Natural killer cell treated with Interleukin-12 subunit alpha and Interleukin-12 subunit beta and Interleukin-15 and Interleukin-18, amount 100 ng/mL, for 72 hours (primary cell): ENCODE results near the gene HOXD8. TPM values are rescaled to one million over a fixed set of nuclear protein-coding genes. Genes with fewer than 3 reads are reported as not detected.

Experiments
- ATAC-seq, 2 donors: fragments of 150-1000 bp; cut with Tn5 transposase in 1 of 2; sonication (Bioruptor Pico), chemical (Tn5 transposase) in 1 of 2; 2 replicates each; pipeline ENCODE4 v1.10.0; 2021
- DNase-seq: peaks from one replicate; pipeline ENCODE4 v3.0.0; 2022; ENCODE audit warnings: low spot score
- H3K27ac Mint-ChIP-seq, 2 donors: 1 replicate in 1 of 2; 2 replicates in 1 of 2; pipeline ENCODE4 v1.8.0; 2022; ENCODE audit warnings: mixed read lengths in 2 of 2, mild to moderate bottlenecking in 1 of 2, moderate library complexity in 1 of 2
- H3K27me3 Mint-ChIP-seq, 2 donors: 1 replicate in 1 of 2; 2 replicates in 1 of 2; pipeline ENCODE4 v1.8.0; 2022; ENCODE audit warnings: mixed read lengths in 2 of 2
- H3K36me3 Mint-ChIP-seq: one replicate; pipeline ENCODE4 v1.8.0; 2022; ENCODE audit warnings: mixed read lengths
- H3K4me1 Mint-ChIP-seq, 2 donors: 1 replicate in 1 of 2; 2 replicates in 1 of 2; pipeline ENCODE4 v1.8.0; 2022; ENCODE audit warnings: low read depth in 2 of 2, mixed read lengths in 2 of 2, mild to moderate bottlenecking in 1 of 2
- H3K4me3 Mint-ChIP-seq: one replicate; pipeline ENCODE4 v1.8.0; 2022; ENCODE audit warnings: mixed read lengths
- H3K9me3 Mint-ChIP-seq: 2 replicates; pipeline ENCODE4 v1.8.0; 2022; ENCODE audit warnings: mixed read lengths
- total RNA-seq, 2 donors: library from RNA; stranded (reverse); gene quantifications; one replicate each; pipeline ENCODE4 v1.2.3, GENCODE V29; 2022

The HOXD8 gene
- total RNA-seq, 2 donors from 2014 or later: not detected

DNA sequence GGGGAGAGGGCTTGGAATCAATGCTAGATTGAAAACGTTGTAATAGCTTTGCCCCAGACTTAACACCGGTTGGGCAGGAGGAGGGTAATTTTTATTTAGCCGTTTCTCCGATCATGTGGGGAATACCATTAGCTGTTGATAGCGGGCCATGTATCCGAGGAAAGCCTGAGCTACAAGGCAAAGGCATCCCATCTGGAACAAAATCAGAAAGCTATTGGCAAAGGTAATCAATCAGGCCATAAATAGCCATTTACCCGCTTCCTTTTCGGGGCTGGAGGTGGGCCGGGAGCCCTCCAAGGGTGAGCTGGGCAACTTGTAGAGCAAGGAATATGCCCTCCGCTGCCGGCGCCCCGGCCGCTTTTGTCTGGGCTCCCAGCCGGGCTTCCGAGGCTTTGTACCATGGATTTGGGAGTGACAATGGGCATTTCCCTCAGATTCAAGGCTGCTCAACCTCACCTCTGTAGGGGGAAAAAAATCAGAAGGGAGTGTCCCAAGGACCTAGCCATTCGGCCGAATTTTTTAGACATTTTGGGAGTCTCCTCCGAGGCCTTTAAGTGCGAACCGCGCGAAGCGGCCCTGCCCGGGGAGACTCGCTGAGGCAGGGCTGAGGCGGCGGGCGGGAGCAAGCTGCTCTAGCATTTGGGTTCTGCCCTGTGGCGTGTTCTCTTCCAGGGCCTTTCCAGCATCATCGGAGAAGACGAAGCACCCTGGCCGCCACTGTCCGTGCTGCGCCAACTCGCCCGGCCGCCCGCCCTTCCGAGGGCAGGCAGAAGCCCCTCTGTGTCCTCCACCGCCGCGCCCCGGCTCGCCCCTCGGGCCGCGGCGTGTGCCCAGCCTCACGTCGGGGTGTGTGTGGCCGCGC is 8.1 kb upstream of the HOXD8 start:
- Mint-ChIP-seq H3K4me3 (no peak overlapping the region), H3K27ac (no peak overlapping the region), H3K4me1 (peaks cover 9 to 13% of the 10 kb centered on the region in 2 donors), H3K36me3 (peaks cover 13% of the 10 kb centered on the region), H3K27me3 (peaks cover 67 to 76% of the 10 kb centered on the region in 2 donors), H3K9me3 (peaks cover 3% of the 10 kb centered on the region)
- DNase-seq (no peak), ATAC-seq (no peak)

DNA sequence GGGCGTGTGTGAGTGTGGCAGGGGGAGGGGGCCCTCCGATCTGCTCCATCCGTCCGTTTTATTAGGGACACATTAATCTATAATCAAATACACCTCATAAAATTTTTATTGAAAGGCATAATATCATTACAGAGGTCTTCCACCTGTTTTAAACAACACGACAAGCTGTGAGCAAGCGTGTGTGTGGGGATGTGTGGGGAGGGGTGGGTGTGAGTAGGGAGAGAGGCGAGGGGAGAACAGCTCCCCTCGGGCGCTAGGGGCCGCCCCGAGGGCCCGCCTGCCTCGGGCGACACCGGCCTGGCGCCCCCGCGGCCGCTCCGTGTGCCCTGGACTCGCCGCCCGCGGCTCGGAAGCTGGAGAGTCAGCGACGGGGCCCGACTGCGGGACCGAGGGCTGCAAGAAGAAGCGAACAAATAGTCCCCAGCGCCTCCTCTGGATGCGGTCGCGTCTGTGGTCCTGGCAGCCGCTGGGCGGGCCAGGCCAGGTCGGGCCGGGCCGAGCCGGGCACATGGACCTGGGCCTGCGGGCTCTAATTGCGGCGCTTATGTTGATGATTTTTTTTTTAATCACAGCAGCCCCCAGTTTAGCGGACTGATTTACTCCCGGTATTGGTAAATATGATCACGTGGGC is 7.3 kb upstream of the HOXD8 start:
- Mint-ChIP-seq H3K9me3 (peaks cover 3% of the 10 kb centered on the region), H3K4me1 (peaks cover 9 to 13% of the 10 kb centered on the region in 2 donors), H3K27me3 (peaks cover 65 to 75% of the 10 kb centered on the region in 2 donors), H3K36me3 (peaks cover 7% of the 10 kb centered on the region), H3K4me3 (no peak overlapping the region), H3K27ac (no peak overlapping the region)
- DNase-seq (no peak), ATAC-seq (peak in 1 of 2 donors; percentile 14)

DNA sequence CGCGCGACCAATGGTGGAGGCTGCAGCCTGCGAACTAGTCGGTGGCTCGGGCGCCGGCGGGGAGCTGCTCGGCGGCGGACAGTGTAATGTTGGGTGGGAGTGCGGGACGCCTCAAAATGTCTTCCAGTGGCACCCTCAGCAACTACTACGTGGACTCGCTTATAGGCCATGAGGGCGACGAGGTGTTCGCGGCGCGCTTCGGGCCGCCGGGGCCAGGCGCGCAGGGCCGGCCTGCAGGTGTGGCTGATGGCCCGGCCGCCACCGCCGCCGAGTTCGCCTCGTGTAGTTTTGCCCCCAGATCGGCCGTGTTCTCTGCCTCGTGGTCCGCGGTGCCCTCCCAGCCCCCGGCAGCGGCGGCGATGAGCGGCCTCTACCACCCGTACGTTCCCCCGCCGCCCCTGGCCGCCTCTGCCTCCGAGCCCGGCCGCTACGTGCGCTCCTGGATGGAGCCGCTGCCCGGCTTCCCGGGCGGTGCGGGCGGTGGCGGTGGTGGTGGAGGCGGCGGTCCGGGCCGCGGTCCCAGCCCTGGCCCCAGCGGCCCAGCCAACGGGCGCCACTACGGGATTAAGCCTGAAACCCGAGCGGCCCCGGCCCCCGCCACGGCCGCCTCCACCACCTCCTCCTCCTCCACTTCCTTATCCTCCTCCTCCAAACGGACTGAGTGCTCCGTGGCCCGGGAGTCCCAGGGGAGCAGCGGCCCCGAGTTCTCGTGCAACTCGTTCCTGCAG is 6.7 kb upstream of the HOXD8 start, which contains the start of gene HOXD9:
TSS of gene HOXD9 (plus strand) at position 37 of the 728 bp plus-strand sequence. CDS start at position 87, 50 bp downstream.
- no peak within 1 kb of the TSS for H3K27ac Mint-ChIP-seq
- DNase-seq: no peak
- peaks cover 3% of the 10 kb centered on the region for H3K9me3 Mint-ChIP-seq
- H3K4me1 Mint-ChIP-seq: peaks cover 9 to 13% of the 10 kb centered on the region in 2 donors
- H3K27me3 Mint-ChIP-seq: peaks cover 66 to 75% of the 10 kb centered on the region in 2 donors
- peak; percentile 47 to 71 for ATAC-seq
- no peak within 1 kb of the TSS for H3K4me3 Mint-ChIP-seq
- H3K36me3 Mint-ChIP-seq: peaks cover 7% of the 10 kb centered on the region

DNA sequence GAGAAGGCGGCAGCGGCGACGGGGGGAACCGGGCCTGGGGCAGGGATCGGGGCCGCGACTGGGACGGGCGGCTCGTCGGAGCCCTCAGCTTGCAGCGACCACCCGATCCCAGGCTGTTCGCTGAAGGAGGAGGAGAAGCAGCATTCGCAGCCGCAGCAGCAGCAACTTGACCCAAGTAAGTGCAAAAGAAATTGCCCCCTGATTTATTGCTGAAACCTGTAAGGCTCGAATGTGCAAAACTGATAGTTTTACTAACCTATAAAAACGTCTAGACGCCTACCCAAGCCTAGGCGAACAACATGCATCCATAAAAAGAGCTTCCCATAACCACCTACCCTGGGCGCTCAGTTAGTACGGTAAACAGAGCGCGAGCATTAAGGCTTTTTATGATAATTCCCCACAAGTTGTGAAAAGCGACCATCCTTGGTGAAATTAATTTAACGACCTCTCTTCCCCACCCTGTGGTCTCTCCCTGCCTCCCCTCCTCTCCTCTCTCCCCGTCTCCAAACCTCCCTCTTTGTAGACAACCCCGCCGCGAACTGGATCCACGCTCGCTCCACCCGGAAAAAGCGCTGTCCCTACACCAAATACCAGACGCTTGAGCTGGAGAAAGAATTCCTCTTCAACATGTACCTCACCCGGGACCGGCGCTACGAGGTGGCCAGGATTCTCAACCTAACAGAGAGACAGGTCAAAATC is 5.9 kb upstream of the HOXD8 start:
- Mint-ChIP-seq H3K27ac (no peak overlapping the region), H3K9me3 (peaks cover 3% of the 10 kb centered on the region), H3K4me1 (peaks cover 11 to 15% of the 10 kb centered on the region in 2 donors), H3K36me3 (peaks cover 12% of the 10 kb centered on the region), H3K4me3 (no peak overlapping the region), H3K27me3 (peaks cover 66 to 75% of the 10 kb centered on the region in 2 donors)
- ATAC-seq: no peak
- DNase-seq: no peak

DNA sequence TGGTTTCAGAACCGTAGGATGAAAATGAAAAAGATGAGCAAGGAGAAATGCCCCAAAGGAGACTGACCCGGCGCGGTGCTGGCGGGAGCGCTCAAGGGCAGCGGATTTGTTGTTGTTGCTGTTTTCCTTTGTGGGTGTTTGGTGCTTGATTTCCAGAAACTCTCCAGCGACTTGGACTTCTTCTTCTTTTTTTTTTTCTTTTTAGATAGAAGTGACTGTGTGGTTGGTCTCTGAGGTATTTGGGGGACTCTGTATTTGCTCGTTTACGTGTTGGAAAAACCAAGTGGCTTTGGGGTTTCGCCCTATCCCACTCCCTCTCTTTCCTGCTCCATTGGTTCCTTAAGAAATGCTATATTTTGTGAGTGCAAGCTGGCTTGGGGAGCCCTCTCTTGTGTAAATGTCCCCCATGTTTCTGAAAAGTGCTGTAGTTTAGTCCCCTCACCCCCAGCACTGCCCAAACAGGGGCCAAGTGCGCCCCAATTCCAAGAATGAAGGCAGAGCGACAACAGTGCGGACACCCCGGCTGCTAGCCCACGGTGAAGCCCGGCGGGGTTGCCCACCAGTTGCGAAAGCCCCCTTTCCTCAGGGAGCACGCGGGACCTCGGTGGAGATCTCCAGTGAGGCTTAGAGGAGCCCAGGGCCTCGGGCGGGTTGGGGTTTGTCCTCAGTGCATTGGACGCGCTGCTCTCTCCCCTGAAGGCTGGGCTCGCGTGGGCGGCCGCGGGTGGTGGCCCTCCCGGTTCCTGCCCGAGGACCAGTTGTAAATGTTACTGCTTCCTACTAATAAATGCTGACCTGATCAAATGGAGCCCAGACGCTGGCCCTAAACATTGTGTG is 5.2 kb upstream of the HOXD8 start:
- peaks cover 7 to 15% of the 10 kb centered on the region in 2 donors for H3K4me1 Mint-ChIP-seq
- peaks cover 7% of the 10 kb centered on the region for H3K36me3 Mint-ChIP-seq
- H3K9me3 Mint-ChIP-seq: no peaks in the 10 kb centered on the region
- no peak overlapping the region for H3K4me3 Mint-ChIP-seq
- DNase-seq (no peak), ATAC-seq (no peak)
- peaks cover 62 to 74% of the 10 kb centered on the region in 2 donors for H3K27me3 Mint-ChIP-seq
- no peak overlapping the region for H3K27ac Mint-ChIP-seq

DNA sequence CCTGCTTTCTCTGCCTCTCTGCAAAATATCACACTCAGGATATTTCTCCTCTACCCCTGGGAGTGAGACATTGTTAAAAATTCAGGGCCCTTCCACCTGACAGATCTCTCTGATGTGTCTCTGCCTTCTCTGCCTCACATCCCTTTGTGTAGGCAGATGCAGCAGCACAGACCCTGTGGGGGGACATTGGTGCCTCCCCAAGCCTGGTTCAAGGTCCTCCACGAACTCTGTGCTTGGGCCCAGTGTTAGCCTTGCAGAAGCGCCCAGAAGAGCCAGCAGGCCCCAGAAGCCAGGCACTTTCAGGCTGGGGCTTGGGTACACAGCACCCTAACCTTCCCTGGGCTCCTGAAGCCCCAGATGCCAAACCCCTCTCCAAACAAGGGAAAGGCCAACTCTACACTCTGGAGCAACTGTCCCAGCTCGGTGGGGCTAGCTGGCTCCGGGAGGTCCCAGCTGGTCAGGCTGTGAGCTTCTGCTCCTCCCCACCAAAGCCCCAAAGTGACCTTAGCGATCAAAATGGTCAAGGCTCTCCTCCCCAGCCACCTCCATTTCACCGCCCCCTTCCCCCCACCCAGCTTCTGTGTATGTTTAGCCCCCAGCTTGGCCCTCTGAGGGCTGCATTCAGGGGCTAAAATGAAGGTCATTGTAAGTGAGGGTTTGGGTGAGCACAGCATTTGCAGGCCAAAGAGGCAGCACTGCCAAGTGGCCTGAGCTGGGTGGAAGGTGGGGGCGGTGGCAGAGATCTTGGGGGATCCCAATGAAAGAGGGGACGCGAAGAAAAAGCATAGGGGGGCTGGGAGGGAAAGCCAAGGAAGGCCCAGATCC is 4.3 kb upstream of the HOXD8 start:
- peaks cover 54 to 66% of the 10 kb centered on the region in 2 donors for H3K27me3 Mint-ChIP-seq
- DNase-seq: no peak
- peaks cover 7 to 15% of the 10 kb centered on the region in 2 donors for H3K4me1 Mint-ChIP-seq
- peaks cover 7% of the 10 kb centered on the region for H3K36me3 Mint-ChIP-seq
- peak in 1 of 2 donors; percentile 28 for ATAC-seq
- H3K27ac Mint-ChIP-seq: no peak overlapping the region
- no peaks in the 10 kb centered on the region for H3K9me3 Mint-ChIP-seq
- no peak overlapping the region for H3K4me3 Mint-ChIP-seq

DNA sequence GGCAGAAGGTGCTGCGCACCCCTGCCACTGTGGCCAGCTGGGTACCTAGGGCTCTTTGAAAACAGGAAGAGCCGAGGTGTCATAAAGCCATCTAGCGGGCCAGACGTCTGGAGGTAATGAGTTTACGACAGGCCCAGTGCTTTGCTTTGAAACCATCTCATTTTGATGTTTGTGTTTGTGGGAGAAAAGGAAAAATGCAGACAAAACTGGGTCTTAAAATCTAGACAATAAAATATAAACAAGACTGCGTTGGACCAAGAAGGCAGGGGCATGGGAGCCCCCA is 3.8 kb upstream of the HOXD8 start:
- no peaks in the 10 kb centered on the region for H3K9me3 Mint-ChIP-seq
- no peak for ATAC-seq
- no peak for DNase-seq
- no peak overlapping the region for H3K4me3 Mint-ChIP-seq
- H3K27me3 Mint-ChIP-seq: peaks cover 52 to 62% of the 10 kb centered on the region in 2 donors
- peaks cover 7% of the 10 kb centered on the region for H3K36me3 Mint-ChIP-seq
- peaks cover 8 to 17% of the 10 kb centered on the region in 2 donors for H3K4me1 Mint-ChIP-seq
- no peak overlapping the region for H3K27ac Mint-ChIP-seq

DNA sequence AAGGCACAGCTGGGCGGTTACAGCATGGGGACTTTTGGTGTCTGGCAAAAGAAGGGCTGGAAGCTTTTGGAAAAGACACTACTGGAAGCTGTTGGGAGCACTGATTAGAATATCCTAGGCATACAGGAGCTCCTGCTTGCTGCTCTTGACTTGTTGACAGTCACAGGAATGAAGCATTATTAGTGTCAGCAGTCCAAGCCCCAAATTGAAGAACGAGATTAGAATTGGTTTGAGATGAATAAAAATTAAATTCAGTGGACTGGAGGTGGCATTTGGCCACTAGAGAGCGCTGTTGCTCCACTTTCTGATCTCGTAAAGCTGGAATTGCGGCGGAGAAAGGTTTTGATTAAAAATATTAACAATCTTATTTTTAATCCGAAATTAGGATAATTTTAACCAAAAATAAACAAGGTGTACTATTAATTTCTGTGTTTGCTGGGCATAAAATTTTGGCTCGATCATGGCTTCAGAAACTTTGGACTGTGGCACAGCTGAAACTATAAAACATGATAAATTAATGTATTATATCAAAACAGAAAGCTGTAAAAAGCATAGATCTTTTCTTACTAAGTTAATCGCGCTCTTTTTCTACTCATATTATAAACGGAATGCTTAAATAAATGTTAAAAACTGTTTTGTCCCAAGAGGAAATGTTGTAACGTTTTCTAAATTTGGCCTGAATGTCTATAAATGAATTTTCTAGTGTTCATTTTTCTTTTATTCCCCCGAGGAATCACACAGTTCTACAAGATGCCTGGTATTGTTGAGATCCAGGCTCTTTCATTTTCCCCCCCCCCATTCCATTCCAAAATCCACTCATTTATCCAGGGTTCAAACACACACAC is 2.4 kb upstream of the HOXD8 start:
- Mint-ChIP-seq H3K4me1 (peaks cover 15 to 25% of the 10 kb centered on the region in 2 donors), H3K9me3 (no peaks in the 10 kb centered on the region), H3K4me3 (no peak overlapping the region), H3K27ac (no peak overlapping the region), H3K27me3 (peaks cover 59 to 71% of the 10 kb centered on the region in 2 donors), H3K36me3 (peaks cover 7% of the 10 kb centered on the region)
- DNase-seq (no peak), ATAC-seq (no peak)

DNA sequence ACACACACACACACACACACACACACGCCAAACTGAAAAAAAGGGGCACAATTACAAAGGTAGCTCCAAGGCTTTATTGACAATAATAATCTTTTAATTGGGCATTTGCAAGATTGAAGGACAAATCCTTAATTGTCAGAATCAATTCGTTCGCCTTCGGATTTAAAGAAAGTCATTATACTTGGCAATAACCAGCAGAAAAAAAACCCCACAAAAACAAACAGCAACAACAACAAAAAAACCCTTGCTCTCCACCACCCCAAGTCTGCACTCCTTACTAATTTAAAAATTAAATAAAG is 1.8 kb upstream of the HOXD8 start:
- Mint-ChIP-seq H3K36me3 (peaks cover 12% of the 10 kb centered on the region), H3K27ac (peak overlapping the region in 1 of 2 donors; percentile 38), H3K4me3 (no peak overlapping the region), H3K9me3 (no peaks in the 10 kb centered on the region), H3K4me1 (peaks cover 19 to 29% of the 10 kb centered on the region in 2 donors), H3K27me3 (peaks cover 60 to 77% of the 10 kb centered on the region in 2 donors)
- DNase-seq (no peak), ATAC-seq (no peak)

DNA sequence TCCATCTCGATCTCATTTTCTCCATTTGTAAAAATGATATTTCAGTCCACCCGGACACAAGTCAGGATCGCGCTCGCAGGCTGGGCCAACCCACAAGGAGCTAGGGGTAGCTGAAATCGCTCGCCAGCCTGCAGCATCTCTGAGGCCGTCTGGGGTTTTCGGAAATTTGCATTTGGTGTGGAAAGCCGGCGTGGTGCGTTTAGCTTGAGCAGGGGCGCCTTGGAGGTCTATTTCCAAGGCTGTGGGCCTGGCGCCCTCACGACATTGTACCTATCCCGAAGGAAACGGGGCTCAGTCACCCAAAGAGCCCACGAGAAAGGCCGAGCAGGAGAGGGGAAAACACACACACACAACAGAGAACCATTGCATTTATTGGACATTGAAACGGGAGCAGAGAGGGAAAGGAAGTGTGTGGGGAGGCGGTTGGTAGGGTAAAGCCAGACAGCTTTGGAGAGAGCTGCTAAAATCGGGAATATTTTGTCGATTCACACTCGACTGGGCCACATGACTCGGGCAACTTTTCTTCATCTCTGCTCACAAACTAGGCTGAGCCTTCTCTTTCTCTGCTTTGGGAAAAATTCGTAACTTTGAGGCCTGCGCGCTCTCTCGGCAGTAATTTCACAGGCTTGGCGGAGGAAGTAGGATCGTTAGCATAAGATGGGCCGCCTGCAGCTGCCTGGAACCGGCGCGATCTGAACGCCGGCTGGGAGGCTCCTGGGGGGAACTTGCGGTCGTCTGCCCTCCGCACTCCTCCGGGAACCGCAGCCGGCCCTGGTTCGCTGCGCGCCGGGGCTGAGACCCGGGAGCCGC is 1.1 kb upstream of the HOXD8 start:
- no peak for DNase-seq
- ATAC-seq: no peak
- Mint-ChIP-seq H3K4me1 (peaks cover 19 to 31% of the 10 kb centered on the region in 2 donors), H3K9me3 (no peaks in the 10 kb centered on the region), H3K27ac (peak overlapping the region in 1 of 2 donors; percentile 38), H3K27me3 (peaks cover 63 to 83% of the 10 kb centered on the region in 2 donors), H3K36me3 (peaks cover 12% of the 10 kb centered on the region), H3K4me3 (peak overlapping the region; percentile 51)

DNA sequence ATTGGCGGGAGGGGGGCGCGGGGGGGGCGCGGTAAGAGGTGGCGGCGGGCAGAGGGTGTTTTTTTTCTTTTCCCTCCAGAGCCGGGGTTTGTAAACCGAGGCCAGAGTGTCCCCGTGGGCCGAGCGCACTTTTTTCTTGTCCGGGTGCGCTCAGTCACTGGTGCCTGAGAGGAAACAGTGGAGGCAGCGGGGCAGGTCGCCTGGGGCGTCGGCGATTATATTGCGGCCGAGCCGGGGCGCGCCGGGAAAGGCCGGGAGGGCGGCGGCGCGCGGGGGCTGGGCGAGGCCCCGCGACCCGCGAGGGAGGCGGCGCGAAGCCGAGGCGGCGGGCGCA is 275 bp downstream of the HOXD8 start:
- Mint-ChIP-seq H3K4me1 (peaks cover 19 to 27% of the 10 kb centered on the region in 2 donors), H3K27me3 (peaks cover 61 to 83% of the 10 kb centered on the region in 2 donors), H3K36me3 (peaks cover 18% of the 10 kb centered on the region), H3K4me3 (no peak overlapping the region), H3K27ac (no peak overlapping the region), H3K9me3 (no peaks in the 10 kb centered on the region)
- DNase-seq (no peak), ATAC-seq (no peak)
